ENCODE results near the gene ITLN1. TPM values are rescaled to one million over a fixed set of nuclear protein-coding genes. Genes with fewer than 3 reads are reported as not detected.
A peak's percentile ranks its signal among the peaks of the same experiment; 100 is the strongest.
"Not testable (repeated sequence)": the region's sequence is repeated elsewhere in the genome, so short reads cannot be mapped to it uniquely, and the experiment has no call there.

ITLN1 gene
- not detected for polyA plus RNA-seq (2013, experiment 1 of 2; ENCODE audit: insufficient read length)
- not detected for polyA plus RNA-seq (2013, experiment 2 of 2; ENCODE audit: insufficient read length)

- no peak for DNase-seq
Observed at GRCh38 chr1:160885042-160885441, at the start of gene ITLN1. Gene ITLN1, minus strand, starts transcription at chr1:160885180. Its CDS starts 303 bp downstream, at chr1:160884877.

- not testable (repeated sequence) for DNase-seq
Observed at GRCh38 chr1:160933305-160933704, 48.3 kb upstream of the ITLN1 start.

GRCh38 chr1:160925652-160926244, 40.8 kb upstream of the ITLN1 start:
- peak; percentile 1 for DNase-seq

- no peak for DNase-seq
Observed at GRCh38 chr1:160924791-160925651, 40.0 kb upstream of the ITLN1 start.

- peak; percentile 8 for DNase-seq
Observed at GRCh38 chr1:160916666-160917065, 31.7 kb upstream of the ITLN1 start.

- not testable (repeated sequence) for DNase-seq
Observed at GRCh38 chr1:160913229-160913628, 28.2 kb upstream of the ITLN1 start.

GRCh38 chr1:160911925-160912324, 26.9 kb upstream of the ITLN1 start:
- DNase-seq = no peak

- no peak for DNase-seq
Observed at GRCh38 chr1:160911441-160911840, 26.5 kb upstream of the ITLN1 start.

GRCh38 chr1:160910170-160910750, 25.3 kb upstream of the ITLN1 start:
- no peak for DNase-seq

- no peak for DNase-seq
Observed at GRCh38 chr1:160907976-160908375, 23.0 kb upstream of the ITLN1 start.

GRCh38 chr1:160905617-160905989, 20.6 kb upstream of the ITLN1 start:
- no peak for DNase-seq

GRCh38 chr1:160904783-160905616, 20.0 kb upstream of the ITLN1 start:
- DNase-seq = no peak

GRCh38 chr1:160902251-160902650, 17.3 kb upstream of the ITLN1 start:
- not testable (repeated sequence) for DNase-seq

GRCh38 chr1:160901768-160902167, 16.8 kb upstream of the ITLN1 start:
- no peak for DNase-seq

- not testable (repeated sequence) for DNase-seq
Observed at GRCh38 chr1:160900683-160901082, 15.7 kb upstream of the ITLN1 start.

- not testable (repeated sequence) for DNase-seq
Observed at GRCh38 chr1:160894368-160895135, 9.6 kb upstream of the ITLN1 start.

GRCh38 chr1:160891474-160891873, 6.5 kb upstream of the ITLN1 start:
- no peak for DNase-seq

- DNase-seq = no peak
Observed at GRCh38 chr1:160888926-160889325, 3.9 kb upstream of the ITLN1 start.

- DNase-seq = no peak
Observed at GRCh38 chr1:160887071-160887470, 2.1 kb upstream of the ITLN1 start.

- DNase-seq = no peak
Observed at GRCh38 chr1:160884579-160884978, 401 bp downstream of the ITLN1 start.
